Stimulated activated naive CD8-positive, alpha-beta T cell treated with anti-CD3 and anti-CD28 coated beads, Interleukin-15, Interleukin-2, amounts not matched to agents 100 U/mL and 50 U/mL, for 24 hours (primary cell): Measurements from ENCODE around the gene UMODL1.
"Not testable (repeated sequence)": the region's sequence is repeated elsewhere in the genome, so short reads cannot be mapped to it uniquely, and the experiment has no call there.

ENCODE experiments used
- ATAC-seq: fragments of 150-1000 bp; cut with Tn5 transposase; one replicate; pipeline ENCODE4 v1.10.0; 2021
- DNase-seq: peaks from one replicate; pipeline ENCODE4 v3.0.0; 2021

UMODL1 gene

DNA sequence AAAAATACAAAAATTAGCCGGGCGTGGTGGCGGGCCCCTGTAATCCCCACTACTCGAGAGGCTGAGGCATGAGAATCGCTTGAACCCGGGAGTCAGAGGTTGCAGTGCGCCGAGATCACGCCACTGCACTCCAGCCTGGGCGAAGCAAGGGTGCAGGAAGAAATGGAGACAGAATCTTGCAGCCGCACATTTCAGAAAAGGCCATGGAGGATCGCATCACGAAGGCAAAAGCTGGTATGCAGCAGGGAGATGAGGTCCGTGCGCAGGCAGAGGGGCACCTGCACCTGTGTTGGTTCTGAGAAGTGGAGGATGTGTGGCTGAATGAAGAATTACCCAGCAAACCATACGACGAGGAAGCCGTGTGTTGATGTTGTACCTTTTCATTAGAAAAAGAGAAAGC, 94.8 kb downstream of the UMODL1 start:
- no peak for ATAC-seq
- no peak for DNase-seq

- DNase-seq (no peak), ATAC-seq (no peak)
Measured at GRCh38 chr21:42169758-42170157, 98.6 kb downstream of the UMODL1 start.

DNA sequence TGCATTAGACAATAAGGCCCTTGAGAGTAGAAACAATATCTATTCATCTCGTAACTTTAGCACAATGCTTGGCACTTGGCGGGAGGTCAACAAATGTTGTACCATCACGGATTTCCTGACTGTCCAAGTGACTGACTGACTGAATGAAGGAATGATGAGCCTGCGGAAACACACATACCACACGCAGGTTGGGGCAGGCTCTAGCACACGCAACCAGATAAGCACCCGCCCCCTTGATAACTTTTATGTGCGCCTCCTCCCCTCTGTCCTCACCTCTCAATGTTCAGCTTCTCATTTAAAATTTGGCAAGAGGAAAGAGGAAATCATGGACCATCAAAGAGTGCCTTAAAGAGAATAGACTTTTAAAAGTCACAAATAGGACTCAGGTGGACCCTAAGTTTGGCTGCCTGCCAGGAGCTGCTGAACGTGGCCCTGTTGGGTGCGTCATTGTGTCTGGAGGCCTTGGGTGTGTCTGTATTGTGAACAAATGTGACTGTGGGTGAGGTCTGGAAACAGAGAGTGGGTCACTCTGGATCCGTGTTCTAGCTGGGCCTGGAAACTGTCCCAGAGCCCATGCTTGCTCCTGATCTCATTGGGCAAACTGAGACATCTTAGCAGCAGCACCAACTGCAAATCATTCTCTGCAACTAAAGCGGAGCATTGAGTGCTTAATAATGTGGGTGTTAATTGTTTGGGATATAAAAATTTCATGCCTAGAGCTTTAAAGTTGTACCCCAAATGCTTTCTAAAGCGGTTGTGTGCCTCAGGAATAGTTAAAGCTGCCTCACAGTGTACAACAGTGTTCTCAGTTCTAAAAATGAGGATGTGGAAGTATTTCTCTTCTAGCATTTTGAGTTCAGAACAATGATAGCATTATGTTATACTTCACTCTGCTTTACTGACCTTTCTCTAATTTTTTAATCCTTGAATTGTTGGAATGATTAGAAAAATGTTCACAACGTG, 100.3 kb downstream of the UMODL1 start:
- DNase-seq: no peak
- no peak for ATAC-seq

- no peak for DNase-seq
- no peak for ATAC-seq
Measured at GRCh38 chr21:42172596-42173483, 101.7 kb downstream of the UMODL1 start.

- DNase-seq (no peak), ATAC-seq (no peak)
Measured at GRCh38 chr21:42174173-42174572, 103.1 kb downstream of the UMODL1 start.

GRCh38 chr21:42175110-42175710, 104.1 kb downstream of the UMODL1 start:
- ATAC-seq (no peak), DNase-seq (no peak)

DNA sequence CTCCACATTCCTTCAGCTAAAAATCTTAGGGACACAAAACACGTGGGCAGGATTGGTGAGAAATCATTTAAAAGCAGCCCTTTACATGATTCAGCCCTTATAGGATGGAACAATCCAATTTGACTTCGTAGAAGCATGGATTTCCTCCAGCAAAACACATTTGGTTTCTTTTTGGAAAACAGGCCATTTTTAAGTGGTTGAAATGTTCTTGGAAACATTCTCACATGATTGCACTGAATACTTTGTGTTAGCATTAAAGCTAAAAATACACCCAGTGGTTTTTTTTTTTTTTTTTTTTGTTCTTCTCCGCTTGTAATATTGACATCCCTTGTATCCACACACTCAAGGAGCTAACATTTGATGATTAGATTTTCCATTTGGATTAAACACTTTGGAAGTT, 105.7 kb downstream of the UMODL1 start:
- DNase-seq: no peak
- ATAC-seq: no peak

DNA sequence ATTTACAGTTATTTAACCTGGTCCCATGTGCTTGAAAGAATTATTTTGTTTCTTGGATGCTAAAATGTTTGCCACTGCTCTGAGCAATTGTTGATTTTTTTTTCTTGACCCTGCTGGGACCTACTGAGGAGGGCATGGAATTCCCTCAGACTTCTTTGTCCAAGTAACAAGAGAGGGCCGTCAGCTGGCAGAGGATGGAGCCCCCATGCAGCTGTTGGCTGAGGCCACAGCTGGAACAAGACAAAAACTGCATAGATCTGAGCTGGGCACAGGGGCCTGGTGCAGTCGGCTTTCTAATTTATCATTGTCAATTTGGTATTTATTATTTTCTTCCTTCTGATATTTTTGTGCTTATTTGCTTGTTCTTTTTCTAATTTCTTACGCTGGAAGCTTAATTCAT, 108.2 kb downstream of the UMODL1 start:
- no peak for ATAC-seq
- DNase-seq: no peak

- DNase-seq, ATAC-seq: not testable (repeated sequence)
Measured at GRCh38 chr21:42180001-42180400, 108.9 kb downstream of the UMODL1 start.

DNA sequence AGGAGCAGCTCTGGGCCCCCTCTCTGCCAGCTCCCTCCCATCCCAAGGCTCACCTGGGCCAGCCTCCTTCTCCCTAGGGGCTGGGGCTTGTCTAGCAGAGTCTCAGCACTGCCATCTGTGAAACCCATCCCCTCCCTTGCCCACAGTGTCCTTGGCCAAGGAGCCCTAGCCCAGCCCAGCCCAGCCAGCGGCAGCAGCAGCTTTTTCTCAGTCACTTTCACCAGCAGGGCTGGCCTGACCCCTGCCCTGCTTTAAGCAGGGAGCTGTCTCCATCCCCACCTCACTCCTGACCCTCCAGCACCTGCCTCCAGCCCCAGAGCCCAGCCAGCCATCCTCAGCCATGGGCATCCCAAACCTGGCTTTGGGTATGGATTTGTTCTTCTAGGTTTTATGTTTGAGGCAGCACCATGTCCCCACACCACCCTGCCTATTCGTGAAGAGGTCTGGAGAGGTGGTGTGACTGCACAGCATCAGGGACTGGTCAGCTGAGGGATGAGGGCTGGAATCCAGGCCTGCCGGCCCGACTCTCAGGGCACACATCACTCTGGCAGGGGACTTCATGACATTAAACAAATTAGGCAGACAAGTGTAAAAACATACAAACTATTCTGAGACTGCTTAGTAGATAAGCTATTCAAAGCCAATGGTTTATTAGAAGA, 111.7 kb downstream of the UMODL1 start:
- DNase-seq (no peak), ATAC-seq (no peak)

DNA sequence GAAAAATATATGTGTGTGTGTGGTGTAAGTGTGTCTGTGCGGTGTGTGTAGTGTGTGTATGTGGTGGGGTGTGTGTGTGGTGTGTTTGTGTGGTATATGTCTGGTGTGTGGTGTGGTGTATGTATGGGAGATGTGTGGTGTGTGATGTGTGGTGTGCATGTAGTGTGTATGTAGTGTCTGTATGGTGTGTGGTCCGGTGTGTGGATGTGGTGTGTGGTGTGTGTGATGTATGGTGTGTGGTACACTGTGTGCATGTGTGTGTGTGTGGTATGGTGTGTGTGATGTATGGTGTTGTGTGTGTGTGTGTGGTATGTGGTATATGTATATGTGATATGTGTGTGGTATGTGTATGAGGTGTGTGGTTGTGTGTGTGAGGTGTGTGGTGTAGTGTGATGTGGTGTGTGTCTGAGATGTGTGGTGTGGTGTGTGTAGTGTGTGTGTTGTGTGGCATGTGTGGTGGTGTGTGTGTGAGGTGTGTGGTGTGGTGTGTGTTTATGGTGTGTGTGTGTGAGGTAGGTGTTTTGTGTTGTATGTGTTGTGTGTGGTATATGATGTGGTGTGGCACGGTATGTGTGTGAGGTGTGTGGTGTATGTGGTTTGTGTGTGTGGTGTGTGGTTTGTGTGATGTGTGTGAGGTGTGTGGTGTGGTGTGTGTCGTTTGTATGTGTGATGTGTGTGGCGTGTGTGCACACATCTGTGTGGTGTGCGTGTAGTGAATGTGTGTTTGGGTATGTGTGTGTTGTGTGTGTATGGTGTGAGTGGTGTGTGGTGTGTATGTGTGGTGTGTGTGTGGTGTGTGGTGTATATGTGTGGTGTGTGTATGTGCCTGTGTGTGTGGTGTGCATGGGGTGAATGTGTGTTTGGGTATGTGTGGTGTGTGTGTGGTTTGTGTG, 112.5 kb downstream of the UMODL1 start:
- ATAC-seq: no peak

DNA sequence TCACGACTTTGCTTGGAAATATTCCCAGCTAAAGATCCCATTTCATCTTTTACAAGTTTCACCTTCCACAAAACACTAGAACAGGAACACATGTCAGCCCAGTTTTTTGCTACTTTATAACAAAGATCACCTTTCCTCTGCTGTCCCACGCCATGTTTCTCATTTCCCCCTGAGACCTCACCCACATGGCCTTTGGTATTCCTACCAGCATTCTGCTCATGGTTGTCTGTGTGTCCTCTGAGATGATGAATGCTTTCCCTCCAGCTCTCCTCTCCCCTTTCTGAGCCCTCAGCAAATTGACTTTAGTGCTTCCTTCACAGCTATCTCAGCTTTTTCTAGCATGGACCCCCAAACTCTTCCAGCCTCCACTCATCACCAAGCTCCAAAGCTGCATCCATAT, 115.5 kb downstream of the UMODL1 start:
- DNase-seq: no peak
- no peak for ATAC-seq

More for the DNA sequence above, 112.5 kb downstream of the UMODL1 start:
- DNase-seq: no peak

DNA sequence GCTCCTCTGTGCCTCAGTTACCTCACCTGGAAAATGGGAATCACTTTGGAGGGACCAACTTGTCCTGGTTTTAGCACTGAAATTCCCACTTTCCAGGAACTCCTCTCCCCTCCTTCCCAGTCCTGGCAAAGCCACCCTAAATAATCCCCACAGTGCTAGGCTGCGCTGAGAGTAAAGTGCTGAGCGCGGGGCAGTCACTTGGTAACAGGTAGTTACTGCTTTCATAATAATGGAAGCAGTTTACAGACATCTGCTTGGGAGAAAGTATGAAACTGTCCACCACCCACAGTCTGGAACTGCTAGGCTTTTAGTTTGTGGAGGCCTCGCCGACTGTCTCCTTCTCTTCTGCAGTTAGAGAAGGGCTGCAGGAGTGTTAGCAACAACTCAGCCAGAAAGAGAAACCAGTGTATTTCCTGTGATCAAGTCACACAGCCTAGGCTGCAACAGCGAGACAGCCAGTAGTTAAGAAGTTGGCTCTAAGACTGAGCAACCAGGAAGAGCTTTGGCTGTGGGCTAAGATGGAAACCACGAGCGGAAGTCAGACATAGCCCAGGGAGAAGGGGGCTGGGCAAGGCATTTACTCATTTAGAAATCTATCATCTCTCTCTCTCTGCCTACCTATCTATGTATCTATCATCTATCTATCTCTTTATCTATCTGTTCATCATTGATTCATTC, 117.0 kb downstream of the UMODL1 start:
- ATAC-seq (peak; percentile 95), DNase-seq (peak; percentile 72)

DNA sequence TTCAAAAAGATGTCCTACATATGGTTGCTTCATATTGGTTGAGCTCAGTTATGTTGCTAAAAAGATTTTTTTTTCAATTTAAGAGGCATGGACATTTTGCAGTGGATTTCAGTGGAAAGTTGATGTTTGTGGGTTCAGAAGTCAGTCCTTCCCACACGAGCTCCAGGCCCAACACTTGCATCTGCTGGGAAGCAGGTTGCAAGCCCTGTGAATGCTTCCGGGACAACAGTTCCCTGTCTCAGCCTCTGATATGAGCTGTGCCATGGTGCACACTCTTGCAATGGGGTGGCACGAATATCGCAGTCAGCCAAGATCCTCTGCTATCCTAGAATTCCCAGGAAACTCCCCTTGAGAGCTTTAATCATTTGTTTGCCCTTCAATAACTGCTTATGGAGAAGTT, 117.5 kb downstream of the UMODL1 start:
- no peak for DNase-seq
- no peak for ATAC-seq

DNA sequence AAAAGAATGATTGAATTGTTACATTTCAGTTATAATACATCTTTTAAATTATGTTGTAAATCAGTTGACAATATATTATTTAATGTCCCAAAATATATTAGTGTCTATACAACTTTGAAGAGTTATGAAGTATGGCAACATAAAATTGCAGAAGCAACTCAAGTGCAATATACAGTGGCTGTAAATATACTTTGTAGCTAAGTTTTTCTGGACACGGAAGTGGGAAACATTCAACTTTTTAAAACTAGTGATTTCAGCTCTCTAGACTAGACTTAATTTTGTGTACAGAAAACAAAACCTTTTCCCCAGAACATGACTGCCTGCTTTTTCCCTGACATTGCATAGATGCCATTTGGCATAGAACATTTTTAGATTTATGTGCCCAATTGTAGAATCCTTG, 118.3 kb downstream of the UMODL1 start:
- DNase-seq (no peak), ATAC-seq (no peak)

- peak; percentile 38 for ATAC-seq
- no peak for DNase-seq
Measured at GRCh38 chr21:42189860-42190485, 118.9 kb downstream of the UMODL1 start.

DNA sequence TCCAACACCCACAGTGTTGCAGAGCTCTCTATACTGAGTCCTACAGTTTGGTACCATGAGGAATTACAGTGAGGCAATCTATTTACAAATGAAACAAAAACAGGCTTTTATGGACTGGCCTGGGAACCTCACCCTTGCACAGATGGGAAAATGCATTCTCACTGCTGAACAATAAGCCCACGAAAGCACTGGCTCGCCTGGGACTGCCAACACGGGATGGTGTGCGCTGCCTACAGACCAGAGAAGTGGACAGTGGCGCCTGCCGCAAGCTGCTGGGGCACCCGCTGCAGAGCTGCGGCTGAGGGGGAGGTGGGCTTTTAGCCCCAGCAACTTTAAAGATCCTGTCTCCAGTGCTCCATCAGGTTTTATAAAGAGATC, 119.4 kb downstream of the UMODL1 start:
- ATAC-seq (no peak), DNase-seq (no peak)

- DNase-seq (no peak), ATAC-seq (no peak)
Measured at GRCh38 chr21:42191064-42191463, 119.9 kb downstream of the UMODL1 start.

DNA sequence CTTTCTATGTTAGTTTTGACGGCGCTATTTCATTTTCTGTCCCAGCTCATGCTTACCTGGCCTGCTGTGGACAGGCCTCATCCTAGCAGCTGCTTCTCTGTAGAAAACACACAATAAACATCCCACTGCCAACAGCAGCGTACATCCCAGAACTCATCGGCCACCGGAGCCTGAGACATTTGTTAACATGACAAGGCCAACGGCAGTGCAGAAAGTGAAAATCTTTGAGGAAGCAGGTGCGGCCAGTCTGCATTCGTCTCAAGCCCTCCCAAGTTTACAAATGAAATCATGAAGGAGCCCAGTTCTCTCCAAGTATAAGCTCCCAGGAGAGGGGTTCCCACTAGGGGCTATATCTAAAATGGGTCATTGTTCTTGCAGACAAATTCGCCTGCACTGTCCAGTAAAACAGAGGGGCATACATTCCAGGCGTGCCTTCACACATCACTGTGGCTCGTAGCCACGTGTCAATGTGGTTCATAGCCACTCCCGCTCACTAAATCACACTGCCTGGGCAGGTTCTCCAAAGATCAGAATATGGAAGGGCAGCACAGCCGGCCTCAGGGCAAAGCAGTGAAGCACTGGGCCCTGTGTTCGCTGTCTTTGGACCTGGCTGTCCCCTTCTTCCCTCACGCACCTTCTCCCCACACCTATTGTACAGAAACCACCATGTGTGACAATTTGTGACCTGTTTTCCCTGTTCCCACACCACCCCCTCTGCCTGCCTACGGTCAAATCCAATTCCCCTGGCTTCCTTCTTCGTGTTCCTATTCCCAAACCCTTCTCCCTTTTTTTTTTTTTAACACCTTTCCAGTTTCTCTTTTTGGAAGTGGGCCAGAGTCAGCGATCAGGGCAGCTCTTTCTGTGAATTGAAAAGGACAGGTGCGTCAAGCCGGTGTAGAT, 120.8 kb downstream of the UMODL1 start:
- no peak for ATAC-seq
- no peak for DNase-seq
